HG02885 (cell line): ENCODE measurements around the gene GRIN1.

Experiments used
- ATAC-seq: cut with Tn5 transposase; IDR thresholded peaks from one replicate; pipeline ENCODE4 v1.9.1; 2021; ENCODE audit warnings: mild to moderate bottlenecking; ENCODE audit not compliant: unreplicated experiment, poor library complexity

GRIN1 gene

GRCh38 chr9:137173796-137174664 is 35.1 kb downstream of the GRIN1 start:
- no peak for ATAC-seq

GRCh38 chr9:137174722-137175293 is 35.9 kb downstream of the GRIN1 start:
- ATAC-seq, result no peak

DNA sequence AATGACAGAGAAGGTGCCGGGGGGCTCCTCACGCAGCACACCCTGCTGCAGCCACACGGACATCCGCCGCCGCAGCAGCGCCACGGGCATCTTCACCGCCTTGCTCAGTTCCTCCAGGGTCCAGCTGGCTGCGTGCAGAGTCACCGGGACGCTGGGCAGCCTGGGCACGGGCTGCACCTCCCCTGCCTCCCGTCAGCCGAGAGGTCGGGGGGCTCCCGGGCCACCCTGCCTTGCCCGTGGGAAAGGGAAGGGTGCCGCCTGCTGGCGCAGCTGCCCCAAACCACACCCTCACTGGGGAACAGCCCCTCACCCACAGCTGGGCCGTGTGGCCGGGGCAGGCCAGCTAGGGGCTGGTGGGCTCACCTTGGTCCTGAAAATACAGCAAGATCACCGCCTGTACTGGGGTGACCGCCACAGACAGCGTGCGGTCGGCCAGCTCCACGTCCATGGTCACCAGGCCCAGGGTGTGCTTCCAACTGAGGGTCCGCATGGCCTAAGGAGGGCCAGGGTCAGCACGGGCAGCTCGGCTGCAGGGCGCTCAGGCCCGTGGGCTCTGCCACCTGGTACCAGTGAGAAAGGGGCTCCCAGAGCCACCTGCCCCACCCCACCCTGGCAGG is 36.5 kb downstream of the GRIN1 start:
- no peak for ATAC-seq

DNA sequence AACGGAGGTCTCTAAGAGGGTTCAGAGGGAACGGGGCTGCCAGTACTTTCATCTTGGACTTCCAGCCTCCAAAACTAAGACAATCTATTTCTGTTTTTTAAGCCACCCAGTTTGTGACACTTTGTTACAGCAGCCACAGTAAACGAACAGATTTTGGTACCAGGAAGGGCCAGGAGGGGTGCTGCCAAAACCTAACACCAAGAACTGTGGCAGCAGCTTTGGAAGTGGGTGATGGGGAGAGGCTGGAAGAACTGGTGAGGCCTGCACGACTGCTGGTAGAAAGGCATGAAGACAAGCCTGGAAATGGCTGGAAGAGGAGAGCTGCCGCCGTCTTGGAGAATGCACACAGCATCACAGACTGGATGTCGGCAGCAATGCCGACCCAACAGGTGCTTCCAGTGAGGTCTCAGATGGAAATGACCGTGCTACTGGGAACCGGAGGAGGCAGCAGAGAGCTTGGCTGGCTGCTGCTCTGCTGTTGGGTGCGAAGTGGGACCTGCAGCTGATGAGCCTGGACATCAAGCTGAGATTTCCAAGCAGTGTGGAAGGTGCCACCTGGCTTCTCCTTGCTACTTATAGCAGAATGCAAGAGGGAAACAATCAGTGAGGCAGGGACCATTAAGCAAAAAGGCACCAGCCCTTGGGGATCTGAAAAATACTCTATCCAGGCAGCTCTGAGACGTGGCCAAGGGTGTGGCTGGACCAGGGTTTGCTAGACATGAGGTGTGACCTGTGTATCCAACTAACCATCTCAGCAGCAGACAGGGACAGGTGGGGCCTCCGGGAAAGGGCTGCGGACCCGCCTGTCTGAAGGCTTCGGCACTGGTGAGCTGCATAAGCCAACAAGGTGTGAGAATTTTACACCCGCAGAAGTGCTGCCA is 37.6 kb downstream of the GRIN1 start:
- no peak for ATAC-seq

- ATAC-seq, result no peak
Observed at GRCh38 chr9:137178201-137178938, 39.4 kb downstream of the GRIN1 start.

- no peak for ATAC-seq
Observed at GRCh38 chr9:137178939-137179630, 40.1 kb downstream of the GRIN1 start.

DNA sequence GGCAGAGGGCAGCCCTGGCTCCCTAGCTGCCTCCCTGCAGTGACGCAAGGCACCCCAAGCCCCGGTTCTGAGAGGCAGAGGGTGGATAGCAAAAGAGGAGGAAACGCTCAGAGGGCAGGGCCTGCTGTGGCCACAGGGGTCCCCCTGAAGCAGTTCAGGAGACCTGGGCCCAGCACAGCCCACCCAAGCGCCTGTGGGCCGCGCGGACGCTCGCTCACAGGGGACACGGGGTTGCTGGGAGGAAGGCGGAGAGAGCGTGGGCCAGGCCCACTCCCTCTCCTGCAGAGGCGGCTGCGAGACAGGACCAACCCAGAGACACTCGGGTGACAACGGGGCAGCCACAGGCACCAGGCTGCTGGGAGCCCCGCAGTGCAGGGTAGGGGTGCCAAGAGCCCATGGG is 40.8 kb downstream of the GRIN1 start:
- no peak for ATAC-seq

DNA sequence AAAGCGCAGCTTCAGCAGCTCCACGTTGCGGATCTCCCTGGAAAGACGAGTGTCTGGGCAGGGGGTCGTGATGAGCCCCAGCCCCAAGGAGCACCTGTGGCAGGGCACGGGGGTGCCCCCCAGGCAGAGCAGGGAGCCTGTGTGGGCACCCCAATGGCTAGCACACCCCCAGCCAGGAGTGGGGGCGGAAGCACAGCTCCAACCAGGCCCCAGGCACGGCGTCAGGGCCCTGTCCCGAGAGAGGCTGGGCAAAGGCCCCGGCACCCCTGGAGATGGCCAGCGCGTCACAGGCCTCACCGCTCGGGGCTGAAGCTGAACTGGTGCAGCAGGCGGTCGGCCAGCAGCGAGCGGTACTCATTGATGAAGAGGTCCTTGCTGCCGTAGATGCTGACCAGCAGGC is 41.5 kb downstream of the GRIN1 start:
- no peak for ATAC-seq

DNA sequence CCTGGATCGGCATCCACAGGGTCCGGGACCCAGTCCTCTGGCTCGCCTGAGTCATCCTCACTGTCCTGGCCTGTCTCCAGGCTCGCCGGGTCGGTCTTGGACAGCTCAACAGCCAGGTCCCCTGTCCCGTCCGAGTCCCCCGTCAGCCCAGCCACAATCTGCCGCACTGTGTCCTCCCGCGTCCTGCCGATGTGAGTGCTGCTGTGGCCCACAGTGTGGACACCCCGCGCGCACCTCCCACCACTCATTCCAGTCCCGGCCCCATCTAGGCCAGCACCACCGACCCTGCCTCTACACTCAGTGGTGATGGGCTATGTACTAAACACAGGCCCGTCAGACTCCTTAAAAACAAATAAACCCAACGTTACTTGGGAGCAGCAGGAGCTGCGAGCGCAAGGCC is 42.7 kb downstream of the GRIN1 start:
- ATAC-seq, result no peak

GRCh38 chr9:137182836-137183235 is 43.9 kb downstream of the GRIN1 start:
- no peak for ATAC-seq

GRCh38 chr9:137183980-137184595 is 45.1 kb downstream of the GRIN1 start:
- no peak for ATAC-seq

GRCh38 chr9:137184881-137185660 is 46.1 kb downstream of the GRIN1 start:
- ATAC-seq, result no peak

- no peak for ATAC-seq
Observed at GRCh38 chr9:137185921-137186320, 47.0 kb downstream of the GRIN1 start.

- no peak for ATAC-seq
Observed at GRCh38 chr9:137186385-137186784, 47.4 kb downstream of the GRIN1 start.

GRCh38 chr9:137187386-137187785 is 48.4 kb downstream of the GRIN1 start:
- ATAC-seq, result no peak

DNA sequence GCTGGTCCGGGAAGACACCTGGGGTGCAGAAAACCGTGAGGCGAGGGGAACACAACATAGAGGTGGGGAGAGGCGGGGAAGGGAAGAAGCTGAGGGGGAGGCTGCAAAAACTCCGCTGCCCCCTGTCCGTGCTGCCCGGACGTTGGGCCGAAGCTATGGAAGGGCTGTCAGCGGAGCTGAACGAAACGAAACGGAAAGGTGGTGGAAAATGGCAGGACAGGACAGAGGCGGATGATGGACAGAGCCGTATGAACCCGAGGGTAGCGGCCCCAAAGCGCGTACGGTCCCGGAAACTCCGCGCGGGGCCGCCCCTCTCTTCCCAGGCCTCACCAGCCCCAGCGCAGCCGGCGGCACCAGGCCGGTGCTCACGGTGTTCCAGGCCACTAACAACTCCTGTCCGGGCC is 49.1 kb downstream of the GRIN1 start:
- ATAC-seq, result no peak

- ATAC-seq, result peak; percentile 85
Observed at GRCh38 chr9:137188490-137189296, 49.7 kb downstream of the GRIN1 start, which contains the start of the genes ANAPC2 and SSNA1. ANAPC2 (minus strand) TSS chr9:137188560; CDS start chr9:137188532, 28 bp downstream. SSNA1 (plus strand) TSS chr9:137188676; CDS start chr9:137188727, 51 bp downstream.
